Stimulated activated CD4-positive, alpha-beta T cell treated with anti-CD3 and anti-CD28 coated beads, TNF-alpha, amount 100 ng/mL, for 1 hour (primary cell): ENCODE results near the gene PPFIBP2.

Experiments used
- DNase-seq, 3 donors: peaks; one replicate each; pipeline ENCODE4 v3.0.0-alpha.2; 2020; ENCODE audit warnings: low read depth in 3 of 3, low spot score in 1 of 3

The PPFIBP2 gene

GRCh38 chr11:7621090-7621489, 107.3 kb downstream of the PPFIBP2 start:
- DNase-seq: no peak

GRCh38 chr11:7621554-7621953, 107.8 kb downstream of the PPFIBP2 start:
- no peak for DNase-seq

GRCh38 chr11:7622721-7623120, 108.9 kb downstream of the PPFIBP2 start:
- DNase-seq: no peak

- no peak for DNase-seq
These were observed 114.9 kb downstream of the PPFIBP2 start for GRCh38 chr11:7628660-7629059.

GRCh38 chr11:7630002-7630401, 116.2 kb downstream of the PPFIBP2 start:
- no peak for DNase-seq

GRCh38 chr11:7632211-7632610, 118.4 kb downstream of the PPFIBP2 start:
- DNase-seq: no peak

GRCh38 chr11:7635137-7635536, 121.3 kb downstream of the PPFIBP2 start:
- no peak for DNase-seq

GRCh38 chr11:7635708-7636107, 121.9 kb downstream of the PPFIBP2 start:
- DNase-seq: no peak

GRCh38 chr11:7636350-7636749, 122.6 kb downstream of the PPFIBP2 start:
- DNase-seq: no peak

- DNase-seq: no peak
These were observed 123.8 kb downstream of the PPFIBP2 start for GRCh38 chr11:7637447-7638157.

GRCh38 chr11:7638710-7639642, 125.2 kb downstream of the PPFIBP2 start:
- DNase-seq: no peak

- no peak for DNase-seq
These were observed 125.8 kb downstream of the PPFIBP2 start for GRCh38 chr11:7639643-7640025.

GRCh38 chr11:7640816-7641215, 127.0 kb downstream of the PPFIBP2 start:
- DNase-seq: no peak

GRCh38 chr11:7642747-7643146, 128.9 kb downstream of the PPFIBP2 start:
- DNase-seq: no peak

GRCh38 chr11:7643314-7643713, 129.5 kb downstream of the PPFIBP2 start:
- DNase-seq: no peak

GRCh38 chr11:7645206-7645605, 131.4 kb downstream of the PPFIBP2 start:
- no peak for DNase-seq

- DNase-seq: no peak
These were observed 133.1 kb downstream of the PPFIBP2 start for GRCh38 chr11:7646866-7647265.

GRCh38 chr11:7648264-7648663, 134.5 kb downstream of the PPFIBP2 start:
- no peak for DNase-seq

GRCh38 chr11:7651140-7651551, 137.3 kb downstream of the PPFIBP2 start:
- DNase-seq: no peak

GRCh38 chr11:7651700-7652099, 137.9 kb downstream of the PPFIBP2 start:
- no peak for DNase-seq

GRCh38 chr11:7654195-7654705, 140.5 kb downstream of the PPFIBP2 start:
- no peak for DNase-seq
